ENCODE measurements around the gene UBE2J2. TPM values are rescaled to one million over a fixed set of nuclear protein-coding genes. Genes with fewer than 3 reads are reported as not detected.

The UBE2J2 gene
- total RNA-seq, 4 donors from 2014 or later, result 9.5 to 66.1 (median 49.8) TPM

Small RNAs within 50 kb of the gene (microRNA-seq; reads per million reads assigned to microRNA genes)
- gene MIR6726 (ENCODE audit: borderline microRNAs expressed, borderline replicate concordance) (not detected), gene MIR6727 (ENCODE audit: borderline microRNAs expressed, borderline replicate concordance) (not detected)

Small RNAs within 50 kb of the gene (small RNA-seq; reads per million reads assigned to genes)
- gene MIR6726, result not detected

Other genes starting within 250 kb of the UBE2J2 start
- gene RNF223, start 199.5 kb downstream of the UBE2J2 start, total RNA-seq, result not detected
- 10 to 100 TPM in 3 of 4 donors, 1 to 10 TPM in 1; 4.9 to 20.0 (median 17.9) TPM for gene C1orf159, start 157.8 kb downstream of the UBE2J2 start, total RNA-seq
- gene TTLL10, start 100.0 kb downstream of the UBE2J2 start, total RNA-seq, result under 1 TPM in 2 of 4 donors, not detected in 2; 0.35 to 0.51 TPM
- gene TNFRSF18, start 67.3 kb downstream of the UBE2J2 start, total RNA-seq, result 1 to 10 TPM in 1 of 4 donors, under 1 TPM in 1, not detected in 2; 0.37 to 2.6 TPM
- gene TNFRSF4, start 59.7 kb downstream of the UBE2J2 start, total RNA-seq, result 1 to 10 TPM in 2 of 4 donors, not detected in 2; 1.3 to 1.5 TPM
- 100 to 1,000 TPM in 1 of 4 donors, 10 to 100 TPM in 3; 29.7 to 105 (median 50.3) TPM for gene SDF4, start 41.9 kb downstream of the UBE2J2 start, total RNA-seq
- 10 to 100 TPM in 3 of 4 donors, 1 to 10 TPM in 1; 1.8 to 23.5 (median 17.6) TPM for gene B3GALT6, start 41.6 kb downstream of the UBE2J2 start, total RNA-seq
- 1 to 10 TPM in 2 of 4 donors, not detected in 2; 3.1 to 8.2 TPM for gene C1QTNF12, start 27.1 kb downstream of the UBE2J2 start, total RNA-seq
- 1 to 10 TPM in 3 of 4 donors, under 1 TPM in 1; 0.26 to 8.4 (median 4.4) TPM for gene SCNN1D, start 6.6 kb upstream of the UBE2J2 start, total RNA-seq
- 10 to 100 TPM; 11.2 to 98.5 (median 44.0) TPM for gene ACAP3, start 34.1 kb upstream of the UBE2J2 start, total RNA-seq
- 10 to 100 TPM; 14.7 to 34.1 (median 24.3) TPM for gene PUSL1, start 34.7 kb upstream of the UBE2J2 start, total RNA-seq
- gene INTS11, start 50.8 kb upstream of the UBE2J2 start, total RNA-seq, result 100 to 1,000 TPM in 2 of 4 donors, 10 to 100 TPM in 2; 45.6 to 277 (median 130) TPM
- 10 to 100 TPM in 2 of 4 donors, 1 to 10 TPM in 2; 3.5 to 23.9 (median 16.4) TPM for gene CPTP, start 50.9 kb upstream of the UBE2J2 start, total RNA-seq
- gene TAS1R3, start 57.4 kb upstream of the UBE2J2 start, total RNA-seq, result under 1 TPM in 2 of 4 donors, not detected in 2; 0.14 to 0.34 TPM
- 10 to 100 TPM; 35.6 to 94.5 (median 49.7) TPM for gene DVL1, start 75.6 kb upstream of the UBE2J2 start, total RNA-seq
- 100 to 1,000 TPM in 2 of 4 donors, 10 to 100 TPM in 2; 86.1 to 143 (median 117) TPM for gene MXRA8, start 84.7 kb upstream of the UBE2J2 start, total RNA-seq
- 10 to 100 TPM; 13.2 to 75.8 (median 31.1) TPM for gene AURKAIP1, start 101.4 kb upstream of the UBE2J2 start, total RNA-seq
- gene CCNL2, start 125.5 kb upstream of the UBE2J2 start, total RNA-seq, result 100 to 1,000 TPM; 207 to 351 (median 281) TPM
- 100 to 1,000 TPM in 1 of 4 donors, 10 to 100 TPM in 3; 34.3 to 114 (median 65.1) TPM for gene MRPL20, start 133.4 kb upstream of the UBE2J2 start, total RNA-seq
- gene ANKRD65, start 147.4 kb upstream of the UBE2J2 start, total RNA-seq, result 10 to 100 TPM in 2 of 4 donors, 1 to 10 TPM in 2; 1.3 to 20.0 (median 6.7) TPM
- gene VWA1, start 161.8 kb upstream of the UBE2J2 start, total RNA-seq, result 10 to 100 TPM; 15.6 to 67.1 (median 47.1) TPM
- gene ATAD3C, start 175.8 kb upstream of the UBE2J2 start, total RNA-seq, result 1 to 10 TPM in 2 of 4 donors, under 1 TPM in 1, not detected in 1; 0.77 to 3.8 (median 1.7) TPM
- 10 to 100 TPM in 3 of 4 donors, 1 to 10 TPM in 1; 2.1 to 20.5 (median 17.8) TPM for gene ATAD3B, start 197.9 kb upstream of the UBE2J2 start, total RNA-seq
- 10 to 100 TPM in 3 of 4 donors, 1 to 10 TPM in 1; 1.8 to 14.8 (median 11.7) TPM for gene ATAD3A, start 238.3 kb upstream of the UBE2J2 start, total RNA-seq